GM19351 (cell line): Measurements from ENCODE around the gene FUZ.
"Not testable (repeated sequence)": the region's sequence is repeated elsewhere in the genome, so short reads cannot be mapped to it uniquely, and the experiment has no call there.

Experiments
- ATAC-seq: cut with Tn5 transposase; IDR thresholded peaks from one replicate; pipeline ENCODE4 v1.9.1; 2021; ENCODE audit warnings: mild to moderate bottlenecking, moderate library complexity; ENCODE audit not compliant: unreplicated experiment

Gene FUZ

DNA sequence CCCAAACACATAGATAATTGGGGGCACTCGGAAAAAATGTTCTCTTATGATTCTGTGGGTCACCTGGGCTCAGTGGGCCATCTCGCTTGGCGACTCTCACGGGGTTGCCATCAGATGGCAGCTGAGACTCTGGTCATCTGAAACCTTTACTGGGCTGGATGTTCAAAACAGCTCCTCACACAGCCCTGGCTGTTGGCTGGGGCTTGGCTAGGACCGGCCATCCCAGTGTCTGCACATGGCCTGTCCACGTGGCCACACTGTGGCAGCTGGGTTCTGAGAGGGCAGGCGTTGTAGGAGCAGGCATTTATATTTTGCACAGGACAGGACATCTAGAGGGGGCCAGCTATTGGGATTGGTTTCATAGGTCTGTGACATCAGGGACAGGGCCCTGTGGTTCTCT is 20.5 kb upstream of the FUZ start:
- ATAC-seq, result no peak

GRCh38 chr19:49832556-49832955 is 19.5 kb upstream of the FUZ start:
- no peak for ATAC-seq

- ATAC-seq, result no peak
Measured at GRCh38 chr19:49831592-49831991, 18.5 kb upstream of the FUZ start.

- ATAC-seq, result no peak
Measured at GRCh38 chr19:49830766-49831165, 17.7 kb upstream of the FUZ start.

DNA sequence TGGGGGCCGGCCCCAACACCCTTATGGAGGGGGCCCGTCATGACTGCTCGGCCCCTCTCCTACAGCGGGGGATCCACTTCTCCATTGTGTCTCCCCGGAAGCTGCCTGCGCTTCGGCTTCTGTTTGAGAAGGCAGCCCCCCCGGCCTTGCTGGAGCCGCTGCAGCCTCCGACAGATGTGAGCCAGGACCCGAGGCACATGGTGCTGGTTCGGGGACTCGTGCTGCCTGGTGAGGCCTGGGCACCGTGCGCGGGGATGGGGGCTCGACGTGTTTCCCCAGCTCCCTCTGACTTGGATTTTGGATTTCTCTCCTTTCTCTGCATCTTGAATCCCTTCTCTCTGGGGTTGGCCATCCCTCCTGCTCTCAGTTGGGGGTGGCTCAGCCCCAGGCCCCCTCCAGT is 16.6 kb upstream of the FUZ start:
- no peak for ATAC-seq

- no peak for ATAC-seq
Measured at GRCh38 chr19:49829200-49829599, 16.1 kb upstream of the FUZ start.

DNA sequence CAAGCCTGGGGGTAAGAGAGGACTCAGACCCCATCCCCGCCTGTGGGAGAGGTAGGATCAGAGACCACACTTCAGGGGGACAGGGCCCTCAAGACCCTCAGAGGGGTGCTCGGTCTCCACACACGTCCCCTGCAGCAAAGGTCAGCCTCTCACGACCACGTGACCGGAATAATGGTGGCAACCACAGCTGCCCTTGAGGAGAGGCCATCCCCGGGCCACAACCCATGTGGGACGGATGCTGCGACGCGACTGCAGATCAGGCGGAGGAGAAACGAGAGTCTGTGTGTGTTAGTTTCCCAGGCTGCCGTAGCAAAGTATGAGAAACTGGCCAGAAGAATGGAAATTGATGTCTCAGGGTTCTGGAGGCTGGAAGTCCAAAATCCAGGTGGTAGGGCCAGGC is 13.9 kb upstream of the FUZ start:
- no peak for ATAC-seq

DNA sequence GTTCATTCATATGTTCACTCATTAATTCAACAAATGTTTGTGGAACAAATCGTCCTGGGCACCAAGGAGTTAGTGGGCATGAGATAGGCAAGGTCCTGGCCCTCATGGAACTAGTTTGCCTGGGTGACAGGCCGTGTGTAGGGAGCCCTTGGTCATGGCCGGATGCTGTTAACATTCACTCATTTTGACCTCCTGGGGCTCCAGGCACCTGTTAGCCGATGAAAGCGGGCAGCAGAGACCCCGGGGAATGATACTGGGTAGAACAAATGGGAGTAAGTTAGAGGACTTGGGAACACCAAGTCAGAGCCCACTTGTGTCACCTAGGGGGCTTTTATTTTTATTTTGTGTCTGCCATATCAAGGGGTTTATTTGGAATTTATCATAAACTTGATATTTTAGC is 11.6 kb upstream of the FUZ start:
- no peak for ATAC-seq

DNA sequence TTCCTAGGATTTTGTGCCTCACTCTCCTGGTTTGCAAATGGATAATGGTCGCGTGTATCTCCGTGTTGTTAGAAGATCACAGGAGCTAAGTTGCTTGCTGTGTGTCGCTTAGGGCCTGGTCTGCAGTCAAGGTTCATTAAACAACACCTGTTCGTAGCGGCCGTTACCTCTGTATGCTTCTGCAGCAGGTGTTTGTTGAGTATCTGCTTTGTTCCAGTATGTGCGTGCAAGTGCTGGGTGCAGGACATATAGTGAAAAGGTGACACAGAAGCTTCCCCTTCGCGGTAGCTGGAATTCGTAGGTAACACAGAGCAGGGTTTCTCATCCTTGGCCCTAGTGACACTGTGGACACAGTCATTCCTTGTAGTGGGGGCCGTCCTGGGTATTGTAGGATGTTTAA is 10.4 kb upstream of the FUZ start:
- ATAC-seq, result no peak

DNA sequence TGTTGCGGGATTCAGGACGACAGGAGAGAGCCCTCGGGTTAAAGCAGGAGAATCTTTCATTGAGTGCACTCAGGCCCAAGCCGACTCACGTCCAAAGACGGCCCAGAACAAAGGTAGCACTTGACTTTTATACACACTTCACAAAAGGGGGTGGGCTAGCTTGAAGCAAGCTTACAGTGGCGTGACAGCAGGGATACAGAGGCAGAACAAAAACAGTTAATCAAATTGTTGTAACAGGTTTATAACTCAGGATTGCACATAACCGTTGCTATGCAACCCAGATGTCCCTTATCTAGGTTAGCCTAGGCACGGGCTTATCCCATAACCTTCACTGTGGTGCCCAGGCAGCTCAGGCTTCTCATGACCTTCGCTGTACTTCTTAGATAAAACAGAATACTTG is 7.0 kb upstream of the FUZ start:
- no peak for ATAC-seq

- ATAC-seq, result not testable (repeated sequence)
Measured at GRCh38 chr19:49819452-49820115, 6.5 kb upstream of the FUZ start.

- no peak for ATAC-seq
Measured at GRCh38 chr19:49818649-49819370, 5.7 kb upstream of the FUZ start.

DNA sequence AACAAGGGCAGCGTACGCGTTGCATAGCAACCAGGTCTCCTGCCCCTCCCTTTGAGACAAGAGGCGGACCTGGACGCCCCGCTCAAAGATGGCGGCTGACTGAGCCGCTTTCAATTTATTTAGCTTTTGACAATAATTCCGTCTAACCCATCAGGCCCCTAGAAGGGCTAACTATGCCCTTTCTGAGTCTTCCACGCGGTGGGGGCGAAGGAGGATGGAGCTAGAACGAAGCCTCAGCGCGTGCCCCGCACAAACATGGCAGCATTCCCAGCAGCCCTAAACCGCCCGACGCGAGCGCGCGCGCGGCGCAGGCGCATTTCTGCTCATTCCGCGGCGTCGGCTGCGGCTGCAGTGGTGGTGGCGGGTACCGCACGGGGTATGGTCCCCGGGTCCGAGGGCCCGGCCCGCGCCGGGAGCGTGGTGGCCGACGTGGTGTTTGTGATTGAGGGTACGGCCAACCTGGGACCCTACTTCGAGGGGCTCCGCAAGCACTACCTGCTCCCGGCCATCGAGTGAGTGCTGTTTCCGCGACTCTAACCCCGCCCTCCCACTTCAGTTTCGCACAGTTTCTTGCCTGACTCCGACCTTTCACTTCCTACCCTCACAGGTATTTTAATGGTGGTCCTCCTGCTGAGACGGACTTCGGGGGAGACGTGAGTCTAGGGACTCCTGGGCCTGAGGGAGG is 5.0 kb upstream of the FUZ start, which contains the start of gene MED25:
Gene MED25, plus strand, starts transcription at position 326 of the 685 bp plus-strand sequence. Its CDS starts 53 bp downstream, at position 379.
- ATAC-seq, result peak; percentile 51

DNA sequence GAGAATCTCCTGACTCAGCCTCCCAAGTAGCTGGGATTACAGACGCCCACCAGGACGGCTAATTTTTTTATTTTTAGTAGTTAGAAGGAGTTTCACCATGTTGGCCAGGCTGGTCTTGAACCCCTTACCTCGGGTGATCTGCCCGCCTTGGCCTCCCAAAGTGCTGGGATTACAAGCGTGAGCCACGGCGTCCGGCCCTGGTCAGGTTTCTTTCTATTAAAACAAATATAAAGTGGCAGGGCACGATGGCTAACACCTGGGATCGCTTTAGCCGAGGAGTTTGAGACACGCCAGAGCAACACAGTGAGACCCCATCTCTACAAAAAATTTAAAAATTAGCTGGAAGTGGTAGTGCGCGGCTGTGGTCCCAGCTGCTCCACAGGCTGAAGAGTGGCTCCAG is 3.5 kb upstream of the FUZ start:
- no peak for ATAC-seq

- no peak for ATAC-seq
Measured at GRCh38 chr19:49814010-49814409, 918 bp upstream of the FUZ start.

GRCh38 chr19:49812452-49812996 is 568 bp downstream of the FUZ start:
- no peak for ATAC-seq

DNA sequence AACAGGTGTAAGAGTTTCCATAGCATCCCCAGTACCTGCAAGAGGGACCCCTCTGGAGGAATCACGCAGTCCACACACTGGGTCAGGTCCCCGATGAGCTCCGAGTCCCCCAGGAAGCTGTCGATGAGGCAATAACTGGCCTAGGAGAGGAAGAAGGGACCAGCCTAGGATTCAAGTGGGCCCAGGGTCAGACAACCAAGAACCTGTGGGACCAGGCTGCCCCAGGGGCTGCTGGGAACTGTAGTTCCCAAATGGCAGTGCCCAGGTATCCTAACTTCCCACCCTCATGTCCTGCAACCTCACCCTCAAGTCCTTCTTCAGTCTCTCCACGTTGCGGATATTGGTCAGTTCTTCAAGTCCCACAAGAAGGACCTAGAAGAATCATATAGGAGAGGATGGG is 1.8 kb downstream of the FUZ start:
- no peak for ATAC-seq

GRCh38 chr19:49809941-49810389 is 3.1 kb downstream of the FUZ start:
- ATAC-seq, result no peak

DNA sequence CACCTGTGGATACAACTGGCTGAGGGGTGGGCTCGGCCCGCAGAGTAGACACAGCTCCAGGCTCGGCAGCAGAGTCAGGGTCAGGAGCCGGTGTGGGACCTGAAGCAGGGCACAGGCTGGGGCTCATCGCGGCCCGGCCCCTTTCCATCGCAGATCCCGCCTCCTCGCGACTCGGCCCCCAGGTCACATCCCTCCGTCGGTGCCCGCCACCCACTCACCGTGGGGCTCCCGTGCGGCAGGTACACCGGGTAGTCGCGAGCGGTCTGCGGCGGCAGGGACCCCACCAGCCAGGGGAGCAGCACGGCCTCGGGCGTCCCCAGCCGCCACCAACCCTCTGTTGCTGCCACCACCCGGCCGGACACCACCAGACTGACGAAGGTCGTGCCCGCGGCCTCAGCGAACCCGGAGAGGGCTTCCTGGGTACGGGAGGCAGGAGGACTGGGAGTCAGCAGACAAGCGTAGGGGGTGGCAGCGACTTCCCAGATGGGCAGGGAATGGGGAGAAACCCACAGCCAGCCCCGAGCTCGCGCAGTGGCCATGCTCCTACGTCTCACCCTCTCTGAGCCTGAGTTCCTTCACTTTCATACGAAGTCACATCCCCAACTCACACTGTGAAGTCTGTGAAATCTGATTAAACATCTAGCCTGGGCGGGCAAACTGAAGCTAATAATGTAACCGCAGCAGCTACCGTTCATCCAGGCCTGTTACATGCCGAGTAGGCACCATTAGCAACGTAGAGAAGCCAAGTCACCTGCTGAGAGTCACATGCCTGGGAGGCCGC is 3.7 kb downstream of the FUZ start:
- no peak for ATAC-seq

DNA sequence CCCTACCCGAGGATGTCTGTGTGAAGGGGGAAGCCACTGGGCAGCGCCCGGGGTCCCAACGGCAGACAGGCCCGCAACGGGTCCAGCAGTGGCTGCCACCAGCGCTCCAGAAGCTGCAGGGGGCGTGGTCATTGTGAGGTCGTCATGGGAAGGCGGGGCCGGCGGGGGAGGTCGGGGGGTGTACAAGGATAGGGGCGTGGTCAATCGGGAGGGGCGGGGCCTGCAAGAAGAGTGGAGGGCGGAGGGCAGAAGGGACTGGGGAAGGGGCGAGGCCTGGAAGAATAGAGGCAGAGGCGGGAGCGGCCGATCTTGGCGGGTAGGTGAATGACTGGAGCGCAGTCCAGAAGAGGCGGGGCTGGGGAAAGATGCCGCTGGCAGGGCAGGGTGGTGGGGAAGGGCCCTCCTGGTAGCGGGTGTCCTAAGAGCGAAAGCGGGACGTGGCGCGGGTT is 4.4 kb downstream of the FUZ start:
- no peak for ATAC-seq
